HUES48 (cell line): ENCODE data around the gene PC.
A peak's percentile ranks its signal among the peaks of the same experiment; 100 is the strongest.

Source experiments
- H3K27ac ChIP-seq: one replicate; pipeline ENCODE4 v1.7.0; 2013; ENCODE audit warnings: low read depth, low read length, inconsistent platforms
- H3K27me3 ChIP-seq: 2 replicates; pipeline ENCODE4 v1.6.1; 2013; ENCODE audit warnings: mild to moderate bottlenecking, low read length; ENCODE audit not compliant: control insufficient read depth, insufficient read depth
- H3K36me3 ChIP-seq: 2 replicates; pipeline ENCODE4 v1.6.1; 2013; ENCODE audit warnings: low read length; ENCODE audit not compliant: control insufficient read depth, insufficient read depth
- H3K4me1 ChIP-seq: 2 replicates; pipeline ENCODE4 v1.6.1; 2013; ENCODE audit warnings: mild to moderate bottlenecking, low read length; ENCODE audit not compliant: control insufficient read depth, insufficient read depth
- H3K4me3 ChIP-seq: 2 replicates; pipeline ENCODE4 v1.5.1; 2013; ENCODE audit warnings: mild to moderate bottlenecking, low read depth, low read length
- H3K9ac ChIP-seq: 2 replicates; pipeline ENCODE4 v1.6.1; 2013; ENCODE audit warnings: mild to moderate bottlenecking, low read depth, low read length, moderate library complexity
- H3K9me3 ChIP-seq: 2 replicates; pipeline ENCODE4 v1.6.1; 2013; ENCODE audit warnings: low read length; ENCODE audit not compliant: control insufficient read depth, insufficient read depth

Gene PC

DNA sequence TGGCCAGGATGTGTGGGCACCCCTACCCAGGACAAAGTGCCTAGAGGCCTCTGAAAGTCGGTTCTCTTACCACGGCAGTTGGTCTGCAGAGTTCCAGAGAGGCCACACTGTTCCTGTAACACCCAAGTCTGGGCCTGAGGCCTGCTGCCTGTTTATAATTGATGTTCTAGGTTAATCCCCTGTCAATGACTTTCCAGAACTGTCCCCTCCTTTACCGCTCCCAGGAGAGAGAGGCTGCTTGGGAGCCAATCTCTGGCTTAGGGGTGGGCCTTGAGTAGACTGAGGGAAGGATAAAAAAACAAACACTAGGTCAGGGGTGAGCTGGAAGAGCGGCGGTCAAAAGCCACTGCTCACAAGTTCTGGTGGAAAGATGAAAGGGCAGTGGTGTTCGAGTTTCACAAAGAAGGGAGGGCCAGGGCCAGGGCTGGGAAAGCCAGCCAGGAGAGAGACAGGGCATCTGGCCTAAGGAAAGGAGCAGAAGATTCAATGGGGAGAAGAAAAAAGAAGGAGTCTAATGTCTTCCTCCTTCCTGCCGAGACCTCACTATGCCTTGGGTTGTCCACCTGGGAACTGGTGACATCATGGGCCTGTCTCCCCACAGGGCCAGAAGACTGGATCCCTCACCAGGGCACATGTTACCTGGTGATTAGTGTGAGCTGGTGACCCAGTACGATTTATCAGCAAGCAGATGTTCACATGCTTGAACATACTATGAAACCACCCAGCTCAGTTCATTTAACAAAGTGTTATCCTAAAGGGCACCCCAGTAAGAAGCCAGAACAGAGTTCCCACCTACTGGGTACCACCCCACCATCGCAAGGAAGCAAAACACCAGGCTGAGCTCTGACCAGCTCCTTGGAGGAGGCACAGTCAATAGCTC lies 50.2 kb downstream of the PC start:
- H3K4me1 ChIP-seq: peaks cover 32% of the 10 kb centered on the region
- no peaks in the 10 kb centered on the region for H3K27me3 ChIP-seq
- no peak overlapping the region for H3K27ac ChIP-seq
- H3K36me3 ChIP-seq: no peaks in the 10 kb centered on the region
- no peak overlapping the region for H3K4me3 ChIP-seq
- no peak overlapping the region for H3K9ac ChIP-seq
- H3K9me3 ChIP-seq: no peaks in the 10 kb centered on the region

DNA sequence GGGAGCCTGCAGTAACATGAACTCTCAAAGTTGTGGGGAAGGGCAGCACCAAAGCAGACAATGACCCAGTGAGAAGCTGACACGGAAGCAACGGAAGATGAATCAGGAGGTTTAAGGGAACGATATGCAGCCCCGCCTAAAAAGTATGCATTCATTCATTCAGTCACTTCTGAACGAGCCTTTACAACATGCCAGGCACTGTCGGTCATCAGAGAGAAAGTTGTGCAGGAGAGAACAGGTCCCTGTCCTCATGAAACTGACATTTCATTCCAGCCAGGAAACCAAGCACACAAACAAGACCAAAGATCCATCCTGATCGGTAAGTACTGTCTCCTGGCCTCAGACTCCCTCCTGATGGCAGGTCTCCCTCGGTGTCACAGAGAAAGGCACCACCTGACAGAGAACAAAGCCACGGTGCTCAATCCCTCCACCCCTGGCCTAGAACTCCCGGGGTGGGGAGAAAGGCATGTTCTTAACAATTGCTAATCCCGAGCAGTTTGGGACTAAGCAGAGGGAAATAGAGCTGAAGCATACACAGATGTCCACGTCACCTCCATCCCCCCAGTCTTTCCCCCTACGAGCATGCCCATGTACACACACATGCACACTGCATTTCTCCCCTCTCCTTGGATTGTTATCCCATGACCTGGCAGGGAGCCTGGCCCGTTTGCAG lies 52.0 kb downstream of the PC start:
- no peak overlapping the region for H3K9ac ChIP-seq
- no peaks in the 10 kb centered on the region for H3K9me3 ChIP-seq
- peaks cover 24% of the 10 kb centered on the region for H3K4me1 ChIP-seq
- H3K27ac ChIP-seq: peak overlapping the region; percentile 72
- no peaks in the 10 kb centered on the region for H3K36me3 ChIP-seq
- no peaks in the 10 kb centered on the region for H3K27me3 ChIP-seq
- no peak overlapping the region for H3K4me3 ChIP-seq

DNA sequence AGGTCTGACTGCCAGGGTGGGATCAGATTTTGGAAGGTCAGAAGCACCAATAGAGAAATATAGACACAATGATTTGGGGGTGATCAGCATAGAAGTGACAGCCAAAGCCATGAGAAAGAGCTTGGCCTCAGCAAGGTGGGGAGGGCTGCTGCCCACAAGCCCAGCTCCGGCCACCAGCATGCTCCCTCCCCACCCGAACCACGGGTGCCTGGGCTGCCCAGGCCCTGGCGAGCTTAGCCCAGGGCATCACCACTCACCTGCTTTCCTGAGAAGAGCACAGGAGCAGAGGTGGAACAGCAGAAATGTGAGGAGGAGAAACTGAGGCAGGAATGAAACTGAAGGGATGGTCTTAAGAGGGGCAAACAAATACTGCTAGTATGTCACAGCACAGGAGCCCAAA lies 52.6 kb downstream of the PC start:
- peak overlapping the region; percentile 72 for H3K27ac ChIP-seq
- H3K27me3 ChIP-seq: no peaks in the 10 kb centered on the region
- H3K9ac ChIP-seq: no peak overlapping the region
- H3K4me1 ChIP-seq: peaks cover 24% of the 10 kb centered on the region
- H3K9me3 ChIP-seq: no peaks in the 10 kb centered on the region
- no peaks in the 10 kb centered on the region for H3K36me3 ChIP-seq
- H3K4me3 ChIP-seq: no peak overlapping the region

DNA sequence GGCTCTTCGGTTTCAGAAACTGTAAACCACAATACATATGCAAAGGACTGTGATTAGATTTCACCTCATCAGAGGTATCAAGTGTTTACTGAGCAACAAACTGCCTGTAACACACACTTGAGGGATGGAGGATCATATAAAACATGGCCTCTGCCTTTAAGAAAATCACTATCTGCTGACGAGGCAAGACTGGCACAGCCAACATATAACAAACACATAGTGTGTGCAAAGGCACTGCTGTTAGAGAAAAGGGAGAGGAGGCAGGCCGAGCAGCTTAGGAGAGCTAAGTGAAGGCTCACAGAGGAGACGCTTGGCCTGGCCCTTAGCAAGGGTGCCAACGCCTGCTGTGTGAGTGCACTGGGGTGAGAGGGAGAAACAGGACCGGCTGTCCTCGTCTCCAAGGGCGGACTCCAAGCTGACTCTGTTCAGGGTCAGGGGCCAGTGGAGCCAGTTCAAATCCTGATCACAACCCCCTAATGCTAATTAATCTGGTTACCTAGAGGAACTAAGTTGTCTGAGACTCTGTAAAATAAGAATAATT lies 53.1 kb downstream of the PC start:
- H3K4me1 ChIP-seq: peaks cover 24% of the 10 kb centered on the region
- no peaks in the 10 kb centered on the region for H3K36me3 ChIP-seq
- no peak overlapping the region for H3K27ac ChIP-seq
- no peaks in the 10 kb centered on the region for H3K27me3 ChIP-seq
- H3K9ac ChIP-seq: no peak overlapping the region
- H3K9me3 ChIP-seq: no peaks in the 10 kb centered on the region
- H3K4me3 ChIP-seq: no peak overlapping the region

GRCh38 chr11:66904561-66904960 lies 53.6 kb downstream of the PC start:
- no peak overlapping the region for H3K4me3 ChIP-seq
- H3K36me3 ChIP-seq: no peaks in the 10 kb centered on the region
- H3K9ac ChIP-seq: no peak overlapping the region
- no peaks in the 10 kb centered on the region for H3K27me3 ChIP-seq
- no peak overlapping the region for H3K27ac ChIP-seq
- no peaks in the 10 kb centered on the region for H3K9me3 ChIP-seq
- H3K4me1 ChIP-seq: peaks cover 24% of the 10 kb centered on the region

DNA sequence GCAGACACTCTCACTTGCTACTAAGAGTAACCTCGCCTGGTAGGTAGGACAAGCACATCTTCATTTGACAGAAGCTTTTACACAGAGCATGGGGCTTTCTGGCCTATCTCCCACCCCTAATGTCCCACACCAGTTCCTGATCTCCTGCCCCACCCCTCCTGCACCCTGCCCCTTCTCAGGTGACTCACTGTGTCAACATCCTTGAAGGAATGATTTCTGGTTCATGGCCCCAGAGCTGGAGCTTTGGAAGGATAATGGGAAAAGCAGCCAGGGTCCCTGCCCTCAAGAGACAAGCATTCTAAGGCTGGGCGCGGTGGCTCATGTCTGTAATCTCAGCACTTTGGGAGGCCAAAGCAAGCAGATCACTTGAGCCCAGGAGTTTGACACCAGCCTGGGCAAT lies 54.1 kb downstream of the PC start:
- no peak overlapping the region for H3K9ac ChIP-seq
- H3K4me1 ChIP-seq: peaks cover 24% of the 10 kb centered on the region
- H3K27ac ChIP-seq: no peak overlapping the region
- H3K4me3 ChIP-seq: no peak overlapping the region
- H3K27me3 ChIP-seq: no peaks in the 10 kb centered on the region
- no peaks in the 10 kb centered on the region for H3K9me3 ChIP-seq
- H3K36me3 ChIP-seq: no peaks in the 10 kb centered on the region

DNA sequence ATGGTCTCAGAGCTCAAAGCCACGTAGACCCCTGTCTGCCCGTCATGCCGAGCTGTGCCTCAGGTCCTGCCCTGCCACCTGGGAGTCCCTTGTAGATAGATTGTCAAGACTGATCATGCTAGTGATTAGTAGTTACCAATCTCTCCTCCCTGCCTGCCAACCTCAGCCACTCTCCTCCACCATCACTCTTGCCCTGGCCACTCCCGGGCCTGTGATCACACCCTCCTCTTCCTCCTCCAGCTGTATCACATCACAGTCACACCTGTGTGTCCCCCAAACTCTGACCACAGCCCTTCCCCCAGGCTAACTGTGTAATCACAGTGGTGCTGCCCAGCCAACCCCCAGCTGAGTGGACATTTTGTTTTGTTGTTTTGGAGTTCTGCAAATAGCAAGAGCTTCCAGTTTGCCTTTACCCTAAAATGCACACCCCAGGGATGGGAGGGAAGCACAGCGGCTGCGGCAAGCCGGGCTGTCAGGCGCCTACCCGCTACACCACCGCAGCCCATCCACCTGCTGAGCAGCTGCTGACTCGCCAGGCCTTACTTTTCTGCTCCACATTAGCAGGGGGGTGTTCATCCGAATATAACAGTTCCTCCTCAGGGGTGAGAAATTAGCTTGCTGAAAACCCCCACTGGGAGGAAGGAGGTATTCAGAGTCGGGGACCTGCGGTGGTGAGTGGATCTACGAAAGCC lies 55.6 kb downstream of the PC start:
- H3K4me3 ChIP-seq: no peak overlapping the region
- no peak overlapping the region for H3K27ac ChIP-seq
- no peaks in the 10 kb centered on the region for H3K9me3 ChIP-seq
- no peaks in the 10 kb centered on the region for H3K27me3 ChIP-seq
- peaks cover 24% of the 10 kb centered on the region for H3K4me1 ChIP-seq
- H3K36me3 ChIP-seq: no peaks in the 10 kb centered on the region
- no peak overlapping the region for H3K9ac ChIP-seq

GRCh38 chr11:66901964-66902390 lies 56.2 kb downstream of the PC start:
- Histone ChIP-seq H3K27me3 (no peaks in the 10 kb centered on the region), H3K36me3 (no peaks in the 10 kb centered on the region), H3K4me1 (peaks cover 24% of the 10 kb centered on the region), H3K4me3 (no peak overlapping the region), H3K9ac (no peak overlapping the region), H3K27ac (no peak overlapping the region), H3K9me3 (no peaks in the 10 kb centered on the region)

DNA sequence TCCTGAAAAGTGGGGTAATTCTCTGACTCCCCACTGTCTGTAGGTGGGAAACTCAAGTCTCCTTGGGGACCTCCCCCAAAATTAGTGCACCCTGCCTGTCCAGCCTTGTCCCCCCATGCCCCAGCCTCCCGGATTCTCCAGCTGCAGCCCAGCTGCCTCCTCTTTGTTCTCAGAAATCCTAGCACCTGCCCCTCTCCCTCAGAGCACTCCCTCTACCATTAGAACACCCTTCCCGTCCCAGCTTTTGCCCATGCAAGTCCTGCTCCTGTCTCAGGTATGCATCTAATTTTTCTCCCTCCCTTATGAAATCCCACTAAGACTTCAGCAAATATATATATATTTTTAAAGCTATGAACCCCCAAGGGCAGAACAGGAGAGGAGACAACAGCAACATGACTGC lies 64.0 kb downstream of the PC start:
- Histone ChIP-seq H3K27ac (no peak overlapping the region), H3K36me3 (no peaks in the 10 kb centered on the region), H3K4me1 (peaks cover 10% of the 10 kb centered on the region), H3K4me3 (no peak overlapping the region), H3K9ac (no peak overlapping the region), H3K27me3 (no peaks in the 10 kb centered on the region), H3K9me3 (no peaks in the 10 kb centered on the region)

- no peak overlapping the region for H3K27ac ChIP-seq
Measured at GRCh38 chr11:66892911-66893310, 65.3 kb downstream of the PC start.

More at GRCh38 chr11:66892911-66893310, 65.3 kb downstream of the PC start:
- peaks cover 10% of the 10 kb centered on the region for H3K4me1 ChIP-seq
- no peaks in the 10 kb centered on the region for H3K27me3 ChIP-seq
- H3K4me3 ChIP-seq: no peak overlapping the region
- H3K9me3 ChIP-seq: no peaks in the 10 kb centered on the region
- H3K9ac ChIP-seq: no peak overlapping the region
- H3K36me3 ChIP-seq: no peaks in the 10 kb centered on the region
